Psoas muscle (tissue), 8 donors: ENCODE measurements around the gene BICC1. TPM values are rescaled to one million over a fixed set of nuclear protein-coding genes. Genes with fewer than 3 reads are reported as not detected.
A peak's percentile ranks its signal among the peaks of the same experiment; 100 is the strongest.

ENCODE experiments used
- ATAC-seq, 4 donors: fragments of 200-7000 bp; cut with Tn5 transposase; one replicate each; pipeline ENCODE4 v1.9.1; 2020; ENCODE audit warnings: moderate library complexity in 3 of 4, mild to moderate bottlenecking in 2 of 4
- DNase-seq, 2 donors: peaks; one replicate each; pipeline ENCODE4 v3.0.0-alpha.2; 2020
- H3K27ac ChIP-seq: fragments of 200-600 bp; one replicate; pipeline ENCODE4 v1.8.0; 2022
- H3K27me3 ChIP-seq, 3 donors: fragments of 200-600 bp in 1 of 3; one replicate each; pipeline versions ENCODE4 v1.6.1 to v1.8.0; 2013 to 2022; ENCODE audit warnings: low read length in 2 of 3, mild to moderate bottlenecking in 2 of 3, moderate library complexity in 1 of 3; ENCODE audit not compliant: insufficient read depth in 3 of 3
- H3K36me3 ChIP-seq, 2 donors: fragments of 200-600 bp in 1 of 2; one replicate each; pipeline versions ENCODE4 v1.6.1 to v1.8.0; 2013 to 2022; ENCODE audit warnings: low read depth in 1 of 2, mild to moderate bottlenecking in 1 of 2, moderate library complexity in 1 of 2; ENCODE audit not compliant: insufficient read depth in 1 of 2
- H3K4me1 ChIP-seq: fragments of 200-600 bp; one replicate; pipeline ENCODE4 v1.8.0; 2022
- H3K4me3 ChIP-seq: fragments of 200-600 bp; one replicate; pipeline ENCODE4 v1.8.0; 2022; ENCODE audit warnings: mild to moderate bottlenecking
- H3K9me3 ChIP-seq: fragments of 200-600 bp; one replicate; pipeline ENCODE4 v1.8.0; 2022
- CTCF ChIP-seq: fragments of 200-600 bp; IDR thresholded peaks from one replicate; pipeline ENCODE4 v1.8.0; 2022; ENCODE audit warnings: antibody characterized with exemption
- WGBS, 3 donors: extraction: QIAGEN DNeasy Blood & Tissue Kit; methylation state at CpG; one replicate each; pipeline versions ENCODE4 v1.1.6 to v1.1.7; 2013; 5-methylcytosine and 5-hydroxymethylcytosine counted together
- intact Hi-C, 2 donors: fragments of 100-400 bp; cut with DNase I; formaldehyde crosslinking; loops; one replicate each; pipeline versions ENCODE4 v1.11.0 to v1.14.2; 2022
- polyA plus RNA-seq, 3 donors: library from polyadenylated mRNA; stranded (reverse); fragments of 200-250 nt; gene quantifications; one replicate each; pipeline ENCODE4 v1.2.3, GENCODE V29; 2013
- total RNA-seq, 4 donors: library from RNA; stranded (reverse); fragmentation: NEBNext Ultra II Directional in 2 of 4; extraction: Animal tissue kit (Norgen Biotek cat#: 25700) in 2 of 4; gene quantifications; one replicate each; pipeline versions ENCODE4 v1.2.1 to v1.2.4, GENCODE V29; 2021 to 2023
- donor health status: healthy with polysubstance abuse.
- donor health status: DM: no; HTN: no; CAD: no; lungs with moderate emphysema.
- donor health status: Bipolar disorder and iron deficiency.
- donor health status: healthy.
- donor health status: DM: yes; HTN: yes; CAD: no.
- donor health status: DM: no; HTN: no; CAD: no.
- donor health status: DM: no; HTN: no; CAD: no.
- donor health status: DM: yes; HTN: yes; CAD: no.

BICC1 gene
- total and polyA plus RNA-seq, 7 donors: 4.7 to 13.2 (median 6.9) TPM

GRCh38 chr10:58836991-58837575, 324.4 kb downstream of the BICC1 start:
- H3K27ac ChIP-seq: no peak overlapping the region
- no peak for DNase-seq
- intact Hi-C loops: no loop called here
- H3K27me3 ChIP-seq: no peaks in the 10 kb centered on the region
- WGBS, 3 donors: 61 to 77% (median 67%) methylated on average over 8 of the region's 8 CpGs
- ATAC-seq: peak in 1 of 4 donors; percentile 11
- H3K4me1 ChIP-seq: no peaks in the 10 kb centered on the region
- H3K9me3 ChIP-seq: no peaks in the 10 kb centered on the region
- H3K36me3 ChIP-seq: no peaks in the 10 kb centered on the region
- TF ChIP-seq CTCF: no peak
- no peak overlapping the region for H3K4me3 ChIP-seq

- DNase-seq (no peak), ATAC-seq (no peak)
- Histone ChIP-seq H3K4me3 (no peak overlapping the region), H3K9me3 (no peaks in the 10 kb centered on the region), H3K36me3 (no peaks in the 10 kb centered on the region), H3K27me3 (no peaks in the 10 kb centered on the region), H3K27ac (no peak overlapping the region), H3K4me1 (no peaks in the 10 kb centered on the region)
- WGBS, 3 donors: 65 to 80% (median 67%) methylated on average over 2 of the region's 2 CpGs
- intact Hi-C loops: no loop called here
- no peak for TF ChIP-seq CTCF
Measured at GRCh38 chr10:58837826-58838225, 325.2 kb downstream of the BICC1 start.

- intact Hi-C loops: no loop called here
- ATAC-seq: no peak
Measured at GRCh38 chr10:58838561-58839208, 326.0 kb downstream of the BICC1 start.

GRCh38 chr10:58839771-58840170, 327.1 kb downstream of the BICC1 start:
- H3K4me3 ChIP-seq: no peak overlapping the region
- no peaks in the 10 kb centered on the region for H3K9me3 ChIP-seq
- H3K4me1 ChIP-seq: no peaks in the 10 kb centered on the region
- intact Hi-C loops: no loop called here
- H3K27ac ChIP-seq: no peak overlapping the region
- no peak for DNase-seq
- TF ChIP-seq CTCF: no peak
- H3K27me3 ChIP-seq: no peaks in the 10 kb centered on the region
- ATAC-seq: no peak
- H3K36me3 ChIP-seq: no peaks in the 10 kb centered on the region

More at GRCh38 chr10:58838561-58839208, 326.0 kb downstream of the BICC1 start:
- H3K4me3 ChIP-seq: no peak overlapping the region
- H3K27ac ChIP-seq: no peak overlapping the region
- no peak for TF ChIP-seq CTCF
- H3K27me3 ChIP-seq: no peaks in the 10 kb centered on the region
- DNase-seq: no peak
- H3K36me3 ChIP-seq: no peaks in the 10 kb centered on the region
- H3K4me1 ChIP-seq: no peaks in the 10 kb centered on the region
- H3K9me3 ChIP-seq: no peaks in the 10 kb centered on the region
- WGBS, 3 donors: 81 to 86% (median 85%) methylated on average over 1 of the region's 1 CpG
